ENCODE measurements around the gene AK9.
"Not testable (repeated sequence)": the region's sequence is repeated elsewhere in the genome, so short reads cannot be mapped to it uniquely, and the experiment has no call there.

Gene AK9

GRCh38 chr6:109610590-109610989 lies 80.4 kb downstream of the AK9 start:
- CTCF ChIA-PET: no interaction called here
- no peak overlapping the region for H3K4me3 ChIP-seq (ENCODE audit: low read depth, low read length)
- POLR2A ChIA-PET: no interaction called here
- DNase-seq (ENCODE audit: low read depth, low spot score): no peak
- no peak for TF ChIP-seq CTCF (IDR thresholded peaks at IDR 0.05; ENCODE audit: insufficient read depth, low read length, missing control alignments)

- DNase-seq (ENCODE audit: low read depth, low spot score): no peak
- CTCF ChIA-PET: no interaction called here
- no peak overlapping the region for H3K4me3 ChIP-seq (ENCODE audit: low read depth, low read length)
- POLR2A ChIA-PET: no interaction called here
- no peak for TF ChIP-seq CTCF (IDR thresholded peaks at IDR 0.05; ENCODE audit: insufficient read depth, low read length, missing control alignments)
Measured at GRCh38 chr6:109609737-109610136, 81.3 kb downstream of the AK9 start.

- no peak overlapping the region for H3K4me3 ChIP-seq (ENCODE audit: low read depth, low read length)
- ChIA-PET POLR2A (no interaction called here), CTCF (interaction anchor here (1.2 kb wide), 1 partner anchor 10 kb away, joined by 4 read pairs; no protein-coding TSS in a partner anchor)
- no peak for DNase-seq (ENCODE audit: low read depth, low spot score)
- no peak for TF ChIP-seq CTCF (IDR thresholded peaks at IDR 0.05; ENCODE audit: insufficient read depth, low read length, missing control alignments)
Measured at GRCh38 chr6:109606359-109606758, 84.6 kb downstream of the AK9 start.

- DNase-seq (ENCODE audit: low read depth, low spot score): peak; percentile 19
- ChIA-PET POLR2A (no interaction called here), CTCF (interaction anchor here (0.7 to 2.5 kb wide), 11 partner anchors 9 to 454 kb away, joined by 3 to 17 read pairs (median 4); no protein-coding TSS in a partner anchor)
- no peak overlapping the region for H3K4me3 ChIP-seq (ENCODE audit: low read depth, low read length)
- TF ChIP-seq CTCF (IDR thresholded peaks at IDR 0.05; ENCODE audit: insufficient read depth, low read length, missing control alignments): peak; percentile 64
Measured at GRCh38 chr6:109595998-109596397, 95.0 kb downstream of the AK9 start.

GRCh38 chr6:109580519-109580918 lies 110.5 kb downstream of the AK9 start:
- DNase-seq (ENCODE audit: low read depth, low spot score): no peak
- ChIA-PET CTCF (no interaction called here), POLR2A (no interaction called here)
- no peak overlapping the region for H3K4me3 ChIP-seq (ENCODE audit: low read depth, low read length)
- no peak for TF ChIP-seq CTCF (IDR thresholded peaks at IDR 0.05; ENCODE audit: insufficient read depth, low read length, missing control alignments)

GRCh38 chr6:109579361-109579760 lies 111.6 kb downstream of the AK9 start:
- DNase-seq (ENCODE audit: low read depth, low spot score): no peak
- no peak for TF ChIP-seq CTCF (IDR thresholded peaks at IDR 0.05; ENCODE audit: insufficient read depth, low read length, missing control alignments)
- POLR2A ChIA-PET: no interaction called here
- CTCF ChIA-PET: no interaction called here
- no peak overlapping the region for H3K4me3 ChIP-seq (ENCODE audit: low read depth, low read length)

GRCh38 chr6:109569901-109570300 lies 121.1 kb downstream of the AK9 start:
- POLR2A ChIA-PET: not testable (repeated sequence)

More at GRCh38 chr6:109569901-109570300, 121.1 kb downstream of the AK9 start:
- CTCF ChIA-PET; H3K4me3 ChIP-seq (ENCODE audit: low read depth, low read length); DNase-seq (ENCODE audit: low read depth, low spot score): not testable (repeated sequence)
